Breast epithelium (tissue), 3 donors: ENCODE data around the gene BAZ2A.

Experiments
- CTCF ChIP-seq, 3 donors: fragments of 450-650 bp; IDR thresholded peaks; one replicate each; pipeline ENCODE4 v1.5.1; 2016 to 2017; ENCODE audit warnings: antibody characterized with exemption in 3 of 3, mild to moderate bottlenecking in 3 of 3, moderate library complexity in 3 of 3
- POLR2AphosphoS5 ChIP-seq, 3 donors: sonication (generic); formaldehyde crosslinking; IDR thresholded peaks; one replicate each; pipeline ENCODE4 v1.6.1; 2017; ENCODE audit warnings: antibody characterized with exemption in 3 of 3

- TF ChIP-seq CTCF (IDR thresholded peaks at IDR 0.05): no peak
- no peak for TF ChIP-seq POLR2AphosphoS5 (IDR thresholded peaks at IDR 0.05)
These were observed 40.3 kb downstream of the BAZ2A start for GRCh38 chr12:56589783-56590182.
